GM12878 (cell line): ENCODE data around the gene MAP4K4. TPM values are rescaled to one million over a fixed set of nuclear protein-coding genes. Genes with fewer than 3 reads are reported as not detected.

Experiments used
- ATAC-seq: fragments of 200-7000 bp; cut with Tn5 transposase; 3 replicates; pipeline ENCODE4 v1.9.1; 2020; ENCODE audit warnings: mild to moderate bottlenecking, moderate library complexity
- BruUV-seq: library from RNA; stranded (reverse); fragments of 400-500 nt; replicated peaks from 2 replicates; lab custom pipeline; 2021; lab: Mats Ljungman, UMichigan
- CTCF ChIA-PET: fragments of 300-600 bp; sonication (Branson Sonifier 250); formaldehyde crosslinking; extraction: SDS; loops from one replicate; lab custom pipeline; 2021; ENCODE audit warnings: inconsistent platforms; lab: Yijun Ruan, JAX
- POLR2A ChIA-PET: fragments of 350-600 bp; formaldehyde crosslinking; extraction: SDS; loops from one replicate; lab custom pipeline; 2021; ENCODE audit warnings: inconsistent platforms; lab: Charles Lee
- RAD21 ChIA-PET: fragments of 300-600 bp; sonication (Branson Sonifier 250); formaldehyde crosslinking; loops from one replicate; lab custom pipeline; 2023; ENCODE audit warnings: antibody characterized with exemption; ENCODE audit not compliant: unreplicated experiment; lab: Charles Lee
- SMC1A ChIA-PET: fragments of 300-600 bp; sonication (Branson Sonifier 250); formaldehyde crosslinking; loops from one replicate; lab custom pipeline; 2023; ENCODE audit not compliant: unreplicated experiment, uncharacterized antibody; lab: Charles Lee
- DNase-seq: peaks from one replicate; pipeline ENCODE4 v3.0.0-alpha.2; 2011; ENCODE audit warnings: low read depth, low spot score
- FAIRE-seq: peaks from 3 replicates; lab custom pipeline; 2011; peaks lifted over from hg19 to GRCh38; lab: Jason Lieb, UNC
- H2AFZ ChIP-seq: 2 replicates; pipeline ENCODE4 v1.6.0; 2011; ENCODE audit warnings: low read depth, low read length, control low read depth; ENCODE audit not compliant: control insufficient read depth
- H3K27ac ChIP-seq: 2 replicates; pipeline ENCODE4 v1.5.1; 2011; ENCODE audit warnings: control low read depth; ENCODE audit not compliant: control insufficient read depth, insufficient read depth
- H3K27me3 ChIP-seq, 2 experiments: replicated peaks in 1 of 2; 2 replicates each; pipeline versions ENCODE4 v1.6.0 to v1.6.1; 2011; ENCODE audit warnings: low read length in 1 of 2; ENCODE audit not compliant: control insufficient read depth in 2 of 2, insufficient read depth in 2 of 2
- H3K36me3 ChIP-seq, 2 experiments: 2 replicates each; pipeline ENCODE4 v1.5.1; 2011; ENCODE audit warnings: low read length in 1 of 2; ENCODE audit not compliant: control insufficient read depth in 2 of 2, insufficient read depth in 2 of 2
- H3K4me1 ChIP-seq: 2 replicates; pipeline ENCODE4 v1.6.1; 2011; ENCODE audit warnings: mild to moderate bottlenecking, low read length, moderate library complexity, mixed read lengths; ENCODE audit not compliant: control insufficient read depth, insufficient read depth
- H3K4me2 ChIP-seq: 2 replicates; pipeline ENCODE4 v1.6.0; 2011; ENCODE audit warnings: control low read depth; ENCODE audit not compliant: control insufficient read depth, insufficient read depth
- H3K4me3 ChIP-seq: fragments of 200-600 bp; sonication (generic); 2 replicates; pipeline ENCODE4 v1.5.1; 2016
- H3K79me2 ChIP-seq: 2 replicates; pipeline ENCODE4 v1.6.0; 2011; ENCODE audit warnings: low read length; ENCODE audit not compliant: control insufficient read depth, insufficient read depth
- H3K9ac ChIP-seq: 2 replicates; pipeline ENCODE4 v1.8.0; 2011; ENCODE audit warnings: low read length, control low read depth, mixed read lengths; ENCODE audit not compliant: control insufficient read depth, insufficient read depth
- H3K9me3 ChIP-seq: replicated peaks from 3 replicates; pipeline ENCODE4 v1.5.1; 2011; ENCODE audit warnings: mild to moderate bottlenecking, low read length; ENCODE audit not compliant: control insufficient read depth, insufficient read depth
- H4K20me1 ChIP-seq: 2 replicates; pipeline ENCODE4 v1.6.0; 2011; ENCODE audit not compliant: control insufficient read depth, insufficient read depth
- BCLAF1 ChIP-seq: fragments of 450-650 bp; IDR thresholded peaks from 2 replicates; pipeline ENCODE4 v1.6.1; 2017; ENCODE audit warnings: antibody characterized with exemption, mild to moderate bottlenecking, moderate library complexity
- CBX5 ChIP-seq: sonication (generic); IDR thresholded peaks from 2 replicates; pipeline ENCODE4 v1.6.1; 2016; ENCODE audit warnings: low read depth, moderate library complexity, mild to moderate bottlenecking, inconsistent platforms
- E2F4 ChIP-seq: IDR thresholded peaks from 2 replicates; pipeline ENCODE4 v1.6.1; 2012; ENCODE audit warnings: low read depth, low read length, improper control_type of control experiment
- EED ChIP-seq: sonication (generic); IDR thresholded peaks from 2 replicates; pipeline ENCODE4 v1.6.1; 2016; ENCODE audit warnings: antibody characterized with exemption, low read depth
- ESRRA ChIP-seq: IDR thresholded peaks from 2 replicates; pipeline ENCODE4 v1.6.1; 2012; ENCODE audit warnings: mild to moderate bottlenecking, low read length, improper control_type of control experiment
- EZH2 ChIP-seq: IDR thresholded peaks from 2 replicates; pipeline ENCODE4 v1.6.1; 2012; ENCODE audit warnings: low read depth, mild to moderate bottlenecking, control low read depth, inconsistent platforms, low read length, borderline replicate concordance; ENCODE audit not compliant: control insufficient read depth
- GABPA ChIP-seq: IDR thresholded peaks from 2 replicates; pipeline ENCODE4 v1.6.1; 2014; ENCODE audit warnings: antibody characterized with exemption, low read depth, mild to moderate bottlenecking, inconsistent platforms
- HDAC6 ChIP-seq: fragments of 200-600 bp; sonication (generic); IDR thresholded peaks from one replicate; pipeline ENCODE4 v1.8.0; 2017; ENCODE audit warnings: antibody characterized with exemption; ENCODE audit not compliant: unreplicated experiment
- JUND ChIP-seq: IDR thresholded peaks from 2 replicates; pipeline ENCODE4 v1.6.1; 2012; ENCODE audit warnings: low read depth, mild to moderate bottlenecking, low read length, improper control_type of control experiment, moderate library complexity
- MTA3 ChIP-seq: IDR thresholded peaks from 2 replicates; pipeline ENCODE4 v1.6.1; 2012; ENCODE audit warnings: low read length, inconsistent platforms, borderline replicate concordance
- NFXL1 ChIP-seq: fragments of 450-650 bp; IDR thresholded peaks from 2 replicates; pipeline ENCODE4 v1.6.1; 2017; ENCODE audit warnings: antibody characterized with exemption, mild to moderate bottlenecking, borderline replicate concordance
- RBBP5 ChIP-seq: fragments of 200-600 bp; sonication (generic); conservative IDR thresholded peaks from 2 replicates; pipeline ENCODE4 v1.6.1; 2016
- SKIL ChIP-seq: fragments of 450-650 bp; IDR thresholded peaks from 2 replicates; pipeline ENCODE4 v1.6.1; 2017; ENCODE audit warnings: mild to moderate bottlenecking, low read depth, inconsistent platforms; ENCODE audit not compliant: poor library complexity, severe bottlenecking
- SREBF2 ChIP-seq: IDR thresholded peaks from 2 replicates; pipeline ENCODE4 v1.6.1; 2012; ENCODE audit warnings: mild to moderate bottlenecking, low read length
- TAF1 ChIP-seq: IDR thresholded peaks from 2 replicates; pipeline ENCODE4 v1.6.1; 2011; ENCODE audit warnings: mild to moderate bottlenecking, low read depth, low read length, borderline replicate concordance
- USF2 ChIP-seq: IDR thresholded peaks from 2 replicates; pipeline ENCODE4 v1.6.1; 2011; ENCODE audit warnings: low read depth, low read length, improper control_type of control experiment, borderline replicate concordance
- WGBS: methylation state at CpG from one replicate; pipeline ENCODE4 v1.1.6; 2016; ENCODE audit warnings: low lambda C conversion rate; ENCODE audit not compliant: insufficient replicate concordance, insufficient coverage; ENCODE audit errors: missing lambda C conversion rate; 5-methylcytosine and 5-hydroxymethylcytosine counted together
- in situ Hi-C: fragments of 300-500 bp; cut with MboI; formaldehyde crosslinking; loops from 9 replicates; pipeline ENCODE4 v1.14.3; 2018; ENCODE audit warnings: mixed read lengths
- intact Hi-C: fragments of 100-400 bp; cut with micrococcal nuclease; formaldehyde crosslinking; loops from one replicate; pipeline ENCODE4 v1.14.2; 2022; ENCODE audit not compliant: unreplicated experiment
- polyA plus RNA-seq, 11 experiments: library from polyadenylated mRNA; depleted of rRNA in 4 of 11; unstranded in 6 of 11; stranded (reverse) in 5 of 11; fragments of >200 nt; fragmentation: Nextera tagmentation in 4 of 11; fragmentation: Illumina TruSeq in 1 of 11; extraction: Ambion mirVana in 4 of 11; extraction: Trizol in 1 of 11; gene quantifications; 1 replicate in 1 of 11; 2 replicates in 10 of 11; pipeline versions ENCODE4 v1.2.1 to v1.2.3, GENCODE V29; 2011 to 2016; ENCODE audit warnings: inconsistent platforms in 2 of 11, missing spikeins in 2 of 11, low read depth in 1 of 11
- total RNA-seq, 4 experiments: library from RNA; depleted of rRNA in 3 of 4; stranded (reverse); fragments of >200 nt in 3 of 4; fragmentation: Illumina TruSeq in 1 of 4; extraction: Trizol in 1 of 4; gene quantifications; 2 replicates each; pipeline versions ENCODE4 v1.2.1 to v1.2.3, GENCODE V29; 2013 to 2021

MAP4K4 gene
- total and polyA plus RNA-seq, 10 of the 15 experiments (the other 5 are each of a cell fraction or from before 2014, with no cell fraction given) = 1.9 to 50.4 (median 9.7) TPM

GRCh38 chr2:101808006-101808562 is 110.6 kb downstream of the MAP4K4 start:
- H3K4me2 ChIP-seq = no peak overlapping the region
- H3K9ac ChIP-seq = no peak overlapping the region
- ChIA-PET RAD21 (no interaction called here), POLR2A (no interaction called here), SMC1A (interaction anchor here (1.0 to 1.3 kb wide), 3 partner anchors 10 to 389 kb away, joined by 3 read pairs; no protein-coding TSS in a partner anchor), CTCF (interaction anchor here (1.1 kb wide), 1 partner anchor 16 kb away, joined by 3 read pairs; no protein-coding TSS in a partner anchor)
- 41% methylated on average over 6 of the region's 6 CpGs for WGBS
- DNase-seq = no peak
- 0 out of 2 replicates have a peak, but pooled peaks cover 2% of the 10 kb centered on the region for H3K4me1 ChIP-seq
- in situ Hi-C loops = no loop called here
- no peaks in the 10 kb centered on the region for H3K36me3 ChIP-seq
- no peak for ATAC-seq
- no peaks in the 10 kb centered on the region for H3K27me3 ChIP-seq
- no peak for FAIRE-seq
- no peaks in the 10 kb centered on the region for H4K20me1 ChIP-seq
- no peak overlapping the region for H3K4me3 ChIP-seq
- no peak overlapping the region for H3K27ac ChIP-seq
- BruUV-seq = no TSS peak
- intact Hi-C loops = no loop called here
- H3K9me3 ChIP-seq = no peaks in the 10 kb centered on the region
- H3K79me2 ChIP-seq = no peaks in the 10 kb centered on the region
- H2AFZ ChIP-seq = no peak overlapping the region
- no peak for TF ChIP-seq JUND
- no peak for TF ChIP-seq MTA3
- no peak for TF ChIP-seq GABPA
- no peak for TF ChIP-seq ESRRA
- no peak for TF ChIP-seq SKIL
- TF ChIP-seq TAF1 = no peak
- TF ChIP-seq SREBF2 = no peak
- TF ChIP-seq EZH2 = no peak
- no peak for TF ChIP-seq BCLAF1
- no peak for TF ChIP-seq HDAC6
- TF ChIP-seq E2F4 = no peak
- no peak for TF ChIP-seq CBX5
- no peak for TF ChIP-seq RBBP5
- no peak for TF ChIP-seq USF2
- TF ChIP-seq EED = no peak
- no peak for TF ChIP-seq NFXL1
